HG03135 (cell line): ENCODE data around the gene SAPCD1.

Source experiments
- ATAC-seq: cut with Tn5 transposase; IDR thresholded peaks from one replicate; pipeline ENCODE4 v1.9.1; 2021; ENCODE audit warnings: mild to moderate bottlenecking, moderate library complexity; ENCODE audit not compliant: unreplicated experiment

Gene SAPCD1

DNA sequence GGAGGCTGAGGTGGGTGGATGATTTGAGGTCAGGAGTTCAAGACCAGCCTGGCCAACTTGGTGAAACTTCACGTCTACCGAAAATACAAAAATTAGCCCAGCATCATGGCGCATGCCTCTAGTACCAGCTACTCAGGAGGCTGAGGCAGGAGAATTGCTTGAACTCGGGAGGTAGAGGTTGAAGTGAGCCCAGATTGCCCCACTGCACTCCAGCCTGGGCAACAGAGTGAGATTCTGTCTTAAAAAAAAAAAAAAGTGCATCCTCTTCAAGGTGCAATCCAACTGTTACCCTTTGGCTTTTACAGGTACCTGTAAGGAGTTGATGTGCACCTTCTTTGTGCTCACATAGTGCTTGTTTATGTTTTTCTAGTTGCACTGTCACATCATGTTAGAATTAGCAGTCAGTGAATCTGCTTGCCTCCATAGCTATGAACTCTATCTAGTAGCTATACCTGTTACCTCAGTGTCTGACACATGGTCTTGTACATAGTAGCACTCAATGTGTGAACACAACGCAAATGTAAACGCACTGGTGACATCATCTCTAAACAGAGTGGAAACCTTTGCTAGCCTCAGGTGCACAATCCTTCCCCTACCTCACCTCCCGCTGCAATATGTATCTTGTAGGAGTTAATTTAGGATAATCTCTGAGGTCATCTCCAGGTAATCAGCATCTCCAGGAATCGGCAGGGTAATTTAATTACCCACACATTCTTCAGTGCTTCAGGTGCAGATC, 13.0 kb upstream of the SAPCD1 start:
- no peak for ATAC-seq

DNA sequence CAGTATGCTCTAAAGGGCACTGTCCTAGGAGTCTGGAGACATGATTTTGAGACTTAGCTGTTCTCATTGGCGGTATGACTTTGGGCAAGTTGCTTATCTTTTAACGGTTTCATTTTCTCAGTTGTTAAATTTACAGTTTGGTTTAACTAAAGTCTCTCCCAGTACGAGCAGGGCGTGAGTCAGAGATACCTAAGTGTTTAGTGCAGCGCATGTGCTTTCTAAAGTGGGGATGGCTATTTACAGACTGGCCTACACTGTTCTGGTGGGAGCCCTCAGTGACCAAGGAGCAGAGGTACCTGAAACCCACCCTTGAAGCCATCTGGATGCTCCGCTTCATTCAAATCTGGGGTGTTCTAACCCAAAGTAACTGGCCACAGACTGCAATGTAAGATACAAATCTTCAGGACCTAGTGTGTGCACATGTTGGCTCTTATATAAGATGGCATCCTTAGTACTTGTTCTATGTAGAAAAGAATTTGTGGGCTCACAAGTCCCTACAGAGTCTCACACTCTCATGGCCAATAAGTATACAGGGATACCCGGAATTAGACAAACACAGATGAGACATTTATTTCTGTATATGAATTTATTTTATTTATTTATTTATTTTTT, 11.9 kb upstream of the SAPCD1 start:
- ATAC-seq = no peak

DNA sequence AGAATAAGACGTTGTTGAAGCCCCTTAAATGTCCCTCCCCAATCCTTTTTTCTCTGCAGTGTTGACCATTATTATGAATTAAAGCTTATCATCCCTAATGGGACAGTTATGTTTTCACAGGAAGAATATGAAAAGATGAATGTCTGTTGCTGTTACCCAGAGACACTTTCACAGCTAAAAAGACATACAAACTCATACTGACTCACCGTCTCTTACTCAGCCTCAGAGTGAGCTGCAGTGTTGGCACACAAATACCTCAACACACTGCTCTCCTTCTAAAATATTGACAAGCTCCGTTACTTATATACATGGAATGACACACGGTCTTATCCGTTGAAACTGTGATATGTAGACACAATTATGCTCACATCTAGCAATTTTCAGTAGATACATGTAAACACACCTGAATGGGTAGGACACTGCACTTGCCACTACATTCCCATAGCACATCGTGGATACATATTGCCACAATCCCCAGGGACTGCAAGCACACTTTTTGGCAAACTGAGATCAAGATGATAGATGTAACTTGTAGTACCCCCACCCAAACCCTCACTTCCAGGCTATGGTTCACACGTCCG, 9.6 kb upstream of the SAPCD1 start:
- no peak for ATAC-seq

DNA sequence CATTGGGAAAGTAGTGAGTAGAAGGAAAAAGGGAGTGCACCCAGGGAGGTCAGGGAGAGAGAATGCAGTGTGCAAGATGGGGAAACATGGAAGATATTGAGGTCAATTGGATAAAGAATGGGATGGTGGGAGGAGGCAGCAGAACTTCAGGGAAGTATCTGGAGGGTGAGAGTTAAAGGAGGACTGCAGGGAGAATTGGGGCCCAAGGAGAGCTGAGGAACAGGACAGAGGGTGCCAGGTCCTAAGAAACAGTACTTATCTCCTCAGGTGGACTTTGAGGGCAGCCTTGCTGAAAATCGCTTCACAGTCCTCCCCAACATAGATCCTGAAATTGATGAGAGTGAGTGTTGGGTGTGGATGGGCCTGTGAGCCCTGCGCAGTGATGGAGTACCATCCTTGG, 4.2 kb upstream of the SAPCD1 start:
- no peak for ATAC-seq

DNA sequence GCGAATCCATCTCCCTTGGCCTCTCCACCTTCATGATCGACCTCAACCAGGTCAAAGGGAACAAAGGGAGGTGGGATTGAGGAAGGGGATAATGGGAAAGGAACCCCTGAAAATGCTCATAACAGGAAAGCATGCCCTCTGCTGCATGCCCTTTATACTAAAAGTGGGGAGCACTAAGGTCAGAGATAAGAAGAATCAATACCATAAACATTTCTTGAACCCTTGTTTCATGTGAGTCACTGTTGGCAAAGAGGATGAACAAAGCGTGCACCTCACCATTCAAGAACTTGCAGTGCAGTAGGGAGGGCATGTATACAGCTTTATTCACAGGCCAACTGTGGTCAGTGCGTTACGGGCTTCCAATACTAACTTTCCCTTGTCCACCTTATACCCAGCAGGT, 1.7 kb upstream of the SAPCD1 start:
- no peak for ATAC-seq

DNA sequence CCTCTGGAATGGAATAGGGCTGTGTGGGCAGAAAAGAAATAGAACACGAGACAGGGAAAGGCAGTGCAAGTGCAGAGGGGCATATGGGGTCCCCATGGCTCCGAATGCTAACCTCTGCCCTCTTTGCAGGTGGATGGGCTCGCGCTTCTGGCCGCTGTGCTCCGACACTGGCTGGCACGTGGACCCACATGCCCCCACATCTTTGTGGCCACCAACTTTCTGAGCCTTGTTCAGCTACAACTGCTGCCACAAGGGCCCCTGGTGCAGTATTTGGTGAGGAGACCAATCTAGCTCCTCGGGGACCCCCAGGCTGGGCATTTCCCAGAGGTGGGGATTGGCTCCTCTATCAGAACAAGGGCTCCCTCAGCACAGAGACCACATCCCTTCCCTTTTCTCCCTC, 1.1 kb upstream of the SAPCD1 start:
- ATAC-seq = no peak

DNA sequence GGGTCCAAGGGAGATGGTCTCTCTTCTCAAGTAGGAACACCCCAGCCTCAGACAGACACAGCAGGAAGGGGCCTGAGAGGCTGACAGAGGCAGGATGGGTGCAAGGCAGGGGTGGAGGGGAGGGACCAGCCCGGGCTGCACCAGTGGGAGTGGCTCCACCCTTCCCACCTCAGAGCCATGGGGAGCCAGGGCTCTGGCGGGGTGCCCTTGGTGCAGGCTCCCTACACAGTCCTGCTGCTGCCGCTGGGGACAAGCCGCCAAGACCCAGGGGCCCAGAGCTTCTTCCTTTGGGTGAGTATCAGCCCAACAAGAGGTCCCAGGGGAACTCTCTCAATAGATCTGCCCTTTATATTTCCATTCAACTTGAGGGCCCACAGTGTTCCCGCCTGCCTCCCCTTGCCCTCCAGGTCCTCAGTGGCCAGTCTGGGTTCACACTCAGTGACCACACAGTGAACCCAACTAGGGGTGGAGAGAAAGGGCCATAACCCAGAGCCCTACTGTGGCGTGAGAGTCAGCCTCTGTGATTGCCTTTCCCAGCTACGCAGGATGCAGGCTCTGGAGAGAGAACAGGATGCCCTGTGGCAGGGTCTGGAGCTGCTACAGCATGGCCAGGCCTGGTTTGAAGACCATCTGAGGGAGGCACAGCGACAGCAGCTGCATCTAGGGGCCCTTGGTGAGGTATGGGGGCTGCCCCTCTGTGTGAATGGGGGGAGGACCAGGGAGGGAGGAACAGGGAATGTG, 592 bp downstream of the SAPCD1 start:
- ATAC-seq = no peak

DNA sequence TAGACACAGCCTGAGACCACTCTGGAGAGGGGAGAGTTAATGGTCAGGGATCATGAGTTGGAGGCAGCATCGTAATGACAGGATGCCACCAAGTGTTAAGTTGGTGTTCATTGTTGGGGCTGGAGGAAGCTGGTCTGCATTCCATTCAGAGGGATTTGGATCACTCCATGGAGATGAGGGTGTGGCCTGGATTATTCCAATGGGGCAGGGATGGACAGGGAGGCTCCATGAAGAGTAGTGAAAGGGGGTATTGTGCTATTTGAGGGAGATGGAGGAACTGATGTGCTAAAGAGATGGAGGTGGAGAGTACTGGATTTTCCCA, 1.1 kb downstream of the SAPCD1 start:
- no peak for ATAC-seq

DNA sequence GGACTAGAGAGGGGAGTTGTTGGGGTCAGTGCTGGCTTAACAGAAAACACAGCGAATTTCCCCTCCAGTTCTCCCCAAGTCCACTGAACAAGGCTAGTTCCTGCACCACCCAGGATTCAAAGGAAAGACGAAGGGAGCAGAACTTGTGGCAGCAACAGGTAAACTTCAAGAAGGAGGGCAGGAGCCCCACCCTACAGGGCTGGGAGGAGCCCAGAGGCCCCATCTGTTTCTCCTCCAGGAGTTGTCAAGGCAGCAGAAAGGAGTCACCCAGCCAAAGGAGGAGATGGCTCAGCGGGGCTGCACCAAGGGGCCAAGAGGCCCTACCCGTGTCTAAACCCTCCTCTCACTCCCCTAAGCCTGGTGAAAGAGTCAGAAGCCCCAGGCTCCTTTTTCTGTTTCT, 1.7 kb downstream of the SAPCD1 start:
- ATAC-seq = no peak

DNA sequence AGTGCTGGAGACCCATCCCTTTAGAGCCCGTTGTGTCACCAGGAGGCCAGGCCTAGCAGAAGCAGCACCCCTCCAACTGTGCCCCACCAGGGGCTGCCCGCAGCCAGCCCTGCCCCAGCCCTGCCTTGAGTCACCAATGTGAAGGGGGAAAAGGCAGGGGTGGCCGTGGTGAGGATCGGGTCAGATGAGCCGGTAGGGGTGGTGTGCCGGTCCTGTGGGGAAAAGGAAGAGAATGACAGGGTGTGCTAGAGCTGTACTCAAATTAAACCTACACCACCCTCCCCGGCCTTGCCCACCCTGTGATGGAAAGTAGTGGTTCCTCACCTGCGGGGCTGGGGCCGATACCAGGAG, 3.1 kb downstream of the SAPCD1 start:
- no peak for ATAC-seq

DNA sequence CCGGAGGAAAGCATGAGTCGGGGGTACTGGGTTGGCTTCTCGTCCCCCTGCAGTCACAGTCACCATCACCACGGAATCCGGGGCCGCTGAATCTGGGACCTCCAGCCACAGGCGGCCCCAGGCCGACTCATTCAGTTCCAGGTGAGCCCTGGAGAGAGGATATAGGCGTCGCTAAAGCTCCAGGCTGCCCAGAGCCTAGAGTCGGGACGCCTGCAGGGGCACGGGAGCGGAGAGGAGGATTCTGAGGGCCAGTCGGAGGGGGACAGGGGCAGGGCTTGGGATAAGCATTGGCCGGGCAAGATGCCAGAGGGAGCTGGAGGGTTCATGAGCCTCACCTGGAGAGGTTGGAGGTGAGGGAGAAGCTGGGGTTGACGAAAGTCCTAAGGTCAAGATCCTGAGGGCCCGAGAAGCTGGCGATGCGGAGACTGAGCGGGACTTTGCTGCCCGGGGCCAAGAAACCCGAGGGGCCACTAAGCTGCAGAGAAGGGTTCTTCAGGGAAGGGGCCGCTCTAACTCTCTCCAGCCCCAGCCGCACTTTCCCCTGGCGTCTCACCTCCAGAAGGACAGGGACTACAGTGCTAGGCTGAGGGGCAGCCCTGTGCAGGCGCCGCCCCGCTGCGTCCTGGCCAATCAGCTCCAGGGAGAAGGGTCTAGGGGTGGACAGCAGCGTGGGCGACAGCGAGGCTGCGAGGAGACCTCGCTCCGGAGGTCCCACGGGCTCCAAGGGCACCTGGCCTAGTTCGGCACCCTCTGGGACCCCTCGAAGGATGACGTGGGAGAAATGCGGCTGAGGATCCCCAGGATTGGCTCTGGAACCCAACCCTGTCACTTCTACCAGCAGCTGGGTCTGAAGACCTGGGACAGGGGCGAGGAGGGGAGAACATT, 3.7 kb downstream of the SAPCD1 start:
- no peak for ATAC-seq

DNA sequence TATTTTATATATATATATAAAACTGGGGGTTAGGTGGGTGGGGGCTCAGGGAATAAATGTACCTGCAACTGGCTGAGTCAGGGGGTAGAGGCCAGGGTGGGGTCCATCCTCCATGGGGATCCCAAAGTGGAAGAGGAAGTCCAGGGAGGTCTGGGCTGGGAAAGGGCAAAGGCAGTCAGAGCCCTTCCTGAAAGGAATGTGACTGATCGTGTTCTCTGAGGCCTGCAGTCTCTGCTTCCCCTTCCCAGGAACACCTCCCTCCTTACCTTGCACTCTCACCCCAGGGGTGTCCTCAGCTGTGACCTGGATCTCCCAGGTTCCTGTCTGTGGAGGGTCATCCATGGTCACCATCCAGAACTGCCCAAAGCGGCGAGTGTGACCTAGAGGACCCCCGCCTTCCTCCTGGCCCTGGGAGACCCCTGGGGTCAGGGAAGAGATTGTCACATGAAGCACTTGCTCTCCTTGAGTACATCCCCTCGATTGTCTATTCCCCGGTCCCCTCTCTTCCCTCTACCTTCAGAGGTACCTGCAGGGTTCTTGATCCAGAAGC, 4.7 kb downstream of the SAPCD1 start:
- ATAC-seq = no peak

DNA sequence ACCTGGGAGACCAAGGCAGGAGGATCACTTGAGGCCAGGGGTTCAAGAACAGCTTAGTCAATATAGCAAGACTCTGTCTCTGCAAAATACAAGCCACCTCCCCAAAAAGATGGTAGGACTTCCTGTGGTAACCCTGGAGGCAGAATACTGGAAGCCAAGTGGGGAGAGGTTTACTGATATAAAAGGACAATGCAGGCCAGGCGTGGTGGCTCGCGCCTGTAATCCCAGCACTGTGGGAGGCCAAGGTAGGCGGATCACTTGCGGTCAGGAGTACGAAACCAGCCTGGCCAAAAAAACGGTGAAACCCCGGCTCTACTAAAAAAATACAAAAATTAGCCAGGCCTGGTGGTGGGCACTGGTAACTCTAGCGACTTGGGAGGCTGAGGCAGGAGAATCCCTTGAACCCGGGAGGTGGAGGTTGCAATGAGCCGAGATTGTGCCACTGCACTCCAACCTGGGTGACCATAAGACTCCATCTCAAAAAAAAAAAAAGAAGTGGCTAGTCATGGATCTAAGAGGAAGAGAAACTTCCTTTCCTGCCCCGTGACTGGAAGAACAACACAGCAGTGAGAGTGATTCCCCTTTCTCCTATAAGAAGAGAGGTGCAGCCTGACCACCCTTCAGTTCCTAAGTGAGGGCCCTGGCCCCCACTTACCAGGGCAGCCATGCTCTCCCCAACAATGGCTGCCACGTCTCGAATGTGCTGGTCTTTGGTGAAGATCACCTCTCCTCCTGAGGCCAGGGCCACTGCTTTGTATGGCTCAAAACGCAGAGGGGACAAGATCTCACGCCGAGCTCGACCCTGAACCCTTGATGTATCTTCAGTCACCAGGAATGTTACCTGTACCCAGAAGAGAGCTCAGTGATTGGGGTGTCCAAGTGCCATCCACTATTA, 6.2 kb downstream of the SAPCD1 start:
- ATAC-seq = no peak

DNA sequence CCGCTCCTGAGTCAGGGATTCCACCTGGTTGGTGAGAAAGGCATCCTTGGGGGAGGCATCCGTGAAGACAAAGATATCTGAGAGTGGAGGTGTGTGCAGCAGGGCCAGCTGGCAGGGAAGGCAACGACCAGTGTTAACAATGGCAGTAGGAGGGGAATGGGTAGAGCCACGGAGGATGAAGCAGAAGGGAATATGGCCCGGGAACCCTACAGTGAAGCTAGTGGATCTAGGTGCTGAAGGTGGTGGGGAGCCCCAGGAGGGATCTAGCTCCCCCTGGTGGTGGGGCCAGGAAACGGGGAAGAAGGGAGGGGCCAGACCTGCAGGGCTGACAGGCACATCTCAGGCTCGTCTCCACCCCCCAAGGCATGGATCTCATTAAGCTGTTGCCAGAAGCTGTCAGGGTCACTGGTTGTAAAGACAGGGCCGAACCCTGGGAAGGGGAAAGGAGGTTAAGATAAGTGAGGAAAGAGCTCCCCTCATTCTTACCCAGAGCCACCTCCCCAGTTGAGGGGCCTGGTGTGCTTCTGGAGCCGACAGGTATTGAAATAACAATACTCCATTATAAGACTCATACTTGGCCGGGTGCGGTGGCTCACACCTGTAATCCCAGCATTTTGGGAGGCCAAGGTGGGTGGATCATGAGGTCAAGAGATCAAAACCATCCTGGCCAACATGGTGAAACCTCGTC, 7.4 kb downstream of the SAPCD1 start:
- no peak for ATAC-seq

DNA sequence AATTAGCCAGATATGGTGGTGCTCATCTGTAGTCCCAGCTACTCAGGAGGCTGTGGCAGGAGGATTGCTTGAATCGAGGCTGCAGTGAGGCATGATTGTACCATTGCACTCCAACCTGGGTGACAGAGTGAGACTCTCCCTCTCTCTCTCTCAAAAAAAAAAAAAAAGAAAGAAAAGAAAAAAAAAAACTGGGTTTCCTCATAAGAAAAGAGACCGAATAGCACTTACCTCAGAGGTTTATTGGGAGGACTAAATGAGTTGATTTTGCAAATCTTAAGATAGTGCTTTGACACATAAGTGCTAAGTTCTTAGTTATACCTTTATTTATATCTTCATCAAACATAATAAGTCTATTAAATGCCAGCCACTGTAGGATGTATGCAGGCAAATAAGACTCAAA, 8.4 kb downstream of the SAPCD1 start:
- ATAC-seq = no peak

DNA sequence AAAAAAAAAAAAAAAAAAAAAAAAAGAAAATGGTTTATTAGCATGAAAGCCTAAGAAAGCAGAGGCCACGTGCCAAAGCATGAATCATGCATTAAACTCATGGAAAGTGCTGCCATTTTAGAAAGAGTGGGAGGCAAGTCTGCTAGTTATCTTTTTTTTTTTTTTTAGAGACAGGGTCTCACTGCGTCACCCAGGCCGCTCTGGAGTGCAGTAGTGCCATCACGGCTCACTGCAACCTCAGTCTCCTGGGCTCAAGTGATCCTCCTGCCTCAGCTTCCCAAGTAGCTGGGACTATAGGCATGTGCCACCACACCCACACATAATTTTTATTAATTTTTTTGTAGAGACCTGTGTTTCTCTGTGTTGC, 9.5 kb downstream of the SAPCD1 start:
- no peak for ATAC-seq

DNA sequence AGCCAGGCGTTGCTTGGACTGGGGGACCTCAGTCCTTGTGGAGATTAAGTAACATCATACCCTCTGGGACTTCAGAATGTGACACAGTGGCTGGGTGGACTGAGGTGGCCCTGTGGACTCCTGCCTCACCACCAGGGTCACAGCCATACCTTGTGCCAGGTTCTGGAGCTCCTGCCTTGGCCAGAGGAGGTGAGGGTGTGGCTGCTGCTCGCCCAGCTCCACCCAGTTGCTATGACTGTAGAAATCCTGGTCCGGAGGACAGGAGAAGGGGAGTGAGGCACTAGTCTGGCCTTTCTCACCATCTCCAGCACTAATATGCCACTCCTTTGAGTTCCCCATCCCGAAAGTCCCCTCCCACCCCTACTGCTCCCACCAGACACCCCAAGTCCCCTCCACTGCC, 12.7 kb downstream of the SAPCD1 start:
- no peak for ATAC-seq

DNA sequence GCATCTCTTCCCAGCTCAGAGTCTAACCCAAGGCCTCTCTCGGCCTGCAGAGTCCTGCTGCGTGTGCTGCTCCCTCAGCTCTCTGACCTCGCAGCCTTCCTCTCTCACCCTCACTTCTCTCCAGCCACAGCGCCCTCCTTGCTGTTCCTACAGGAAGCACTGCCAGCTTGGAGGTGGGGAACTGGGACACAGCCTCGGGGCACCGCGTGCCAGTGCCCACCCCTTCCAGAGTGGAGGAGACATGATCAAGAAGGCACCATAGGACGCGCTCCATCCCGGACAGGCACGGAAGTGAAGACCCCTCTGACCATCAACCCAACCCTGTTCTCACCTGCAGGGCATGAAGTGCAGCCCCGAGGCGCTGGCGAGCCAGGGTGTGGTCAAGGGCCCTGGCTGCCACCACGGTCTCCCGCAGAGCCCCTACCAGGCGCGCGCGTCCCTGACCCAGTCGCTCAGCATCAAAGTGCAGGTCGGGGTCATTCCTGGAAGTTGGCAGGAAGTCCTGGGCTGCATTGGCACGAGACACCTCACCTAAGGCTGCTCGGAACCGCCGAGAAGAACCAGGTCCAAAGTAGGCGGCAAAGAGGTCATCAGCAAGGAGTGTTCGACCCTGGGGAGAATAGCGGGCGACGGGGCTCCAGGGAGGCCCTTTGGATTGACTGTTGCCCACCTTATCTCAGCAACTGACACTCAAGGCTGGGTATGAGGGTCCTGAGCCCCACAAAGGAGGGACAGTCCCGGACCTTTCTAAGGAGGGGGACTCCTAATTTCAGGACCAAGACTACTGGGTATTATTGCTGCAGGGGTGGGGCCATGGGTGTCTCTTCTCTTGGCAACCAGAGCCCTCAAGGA, 13.4 kb downstream of the SAPCD1 start:
- ATAC-seq = no peak
